Measurements from ENCODE around the gene CD300LG. TPM values are rescaled to one million over a fixed set of nuclear protein-coding genes. Genes with fewer than 3 reads are reported as not detected.
"Not testable (repeated sequence)": the region's sequence is repeated elsewhere in the genome, so short reads cannot be mapped to it uniquely, and the experiment has no call there.

The CD300LG gene
- total RNA-seq, 1 donor from 2014 or later = 0.34 TPM

GRCh38 chr17:43855061-43855460, 8.1 kb downstream of the CD300LG start:
- no peak for DNase-seq

DNA sequence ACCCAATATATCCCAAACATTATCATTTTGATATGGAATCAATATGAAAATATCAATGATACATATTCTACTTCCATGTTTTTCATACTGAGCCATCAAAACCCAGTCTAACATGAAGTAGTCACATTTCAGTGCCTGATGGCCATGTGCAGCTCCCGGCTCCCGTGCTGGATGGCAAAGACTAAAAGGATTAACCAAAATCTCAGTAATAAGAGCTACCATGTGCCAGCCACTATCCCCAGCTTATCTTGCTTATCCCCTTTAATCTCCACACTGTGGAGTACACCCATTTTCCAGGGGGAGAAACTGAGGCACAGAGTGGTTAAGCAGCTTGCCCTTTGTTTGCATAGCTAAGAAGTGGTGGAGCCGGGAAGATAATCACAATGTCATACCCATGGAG, 9.2 kb downstream of the CD300LG start:
- no peak for DNase-seq

DNA sequence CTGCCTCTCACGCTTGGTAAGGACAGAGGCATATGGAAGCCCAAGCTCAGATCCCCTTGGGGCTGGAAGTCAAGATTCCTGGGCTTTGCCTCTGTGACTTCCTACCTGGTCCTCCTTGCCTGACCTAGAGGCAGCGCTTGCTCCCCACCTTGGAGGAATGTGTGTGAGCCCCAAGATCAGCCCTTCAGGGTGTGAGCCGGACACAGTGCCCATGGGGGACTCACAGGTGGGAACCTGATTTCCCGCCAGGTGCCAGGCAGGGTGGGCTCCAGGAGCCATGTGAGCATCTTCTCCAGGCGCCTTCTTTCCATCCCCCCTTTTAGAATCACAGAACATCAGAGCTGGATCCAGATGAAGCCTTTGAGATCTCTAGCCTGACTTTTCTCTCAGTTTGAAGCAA, 10.2 kb downstream of the CD300LG start:
- no peak for DNase-seq

GRCh38 chr17:43857957-43858600, 11.1 kb downstream of the CD300LG start:
- DNase-seq = peak; percentile 32

GRCh38 chr17:43860077-43860725, 13.2 kb downstream of the CD300LG start:
- no peak for DNase-seq

- DNase-seq = peak; percentile 36
Measured at GRCh38 chr17:43860927-43861622, 14.1 kb downstream of the CD300LG start.

- DNase-seq = no peak
Measured at GRCh38 chr17:43861960-43862359, 15.0 kb downstream of the CD300LG start.

DNA sequence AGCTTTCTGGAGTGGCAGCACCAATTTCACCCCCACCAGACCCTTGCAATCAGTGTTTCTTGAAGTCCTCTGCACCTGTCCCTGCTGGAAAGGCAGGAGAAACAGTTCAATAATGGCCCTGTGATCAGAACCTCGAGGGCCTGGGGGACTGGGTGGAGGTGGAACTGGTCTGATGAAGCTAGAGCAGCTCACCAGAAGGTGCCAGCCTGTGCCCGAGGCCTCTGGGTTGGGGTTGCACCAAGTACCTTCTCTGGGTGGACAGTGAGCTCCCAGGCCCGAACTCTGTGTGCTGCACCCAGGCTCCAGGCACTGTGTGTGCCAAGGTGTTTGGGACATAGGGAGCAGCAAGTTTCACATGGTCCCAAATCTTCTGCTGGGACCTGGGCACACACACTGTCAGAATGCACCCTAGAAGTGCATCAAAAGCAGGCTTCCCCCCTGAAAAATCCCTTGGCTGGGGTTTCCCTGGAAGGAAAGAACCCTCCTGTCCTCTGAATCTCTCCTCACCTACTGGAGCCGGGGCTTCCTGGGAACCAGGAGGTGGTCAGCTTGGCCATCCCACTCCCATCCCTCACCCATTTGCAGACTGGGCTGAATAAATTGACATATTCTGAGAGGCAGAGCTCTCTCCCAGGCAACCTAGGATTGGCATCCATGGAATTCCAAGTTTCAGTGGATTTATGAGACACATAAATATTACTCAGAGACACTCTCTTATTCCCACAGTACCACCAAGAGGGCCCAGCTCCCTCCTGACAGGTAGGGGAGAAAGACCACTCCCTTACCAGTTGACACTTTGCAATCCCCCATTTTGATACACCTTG, 17.4 kb downstream of the CD300LG start:
- DNase-seq = no peak

- DNase-seq = no peak
Measured at GRCh38 chr17:43868226-43868994, 21.4 kb downstream of the CD300LG start.

GRCh38 chr17:43869031-43869430, 22.1 kb downstream of the CD300LG start:
- not testable (repeated sequence) for DNase-seq

DNA sequence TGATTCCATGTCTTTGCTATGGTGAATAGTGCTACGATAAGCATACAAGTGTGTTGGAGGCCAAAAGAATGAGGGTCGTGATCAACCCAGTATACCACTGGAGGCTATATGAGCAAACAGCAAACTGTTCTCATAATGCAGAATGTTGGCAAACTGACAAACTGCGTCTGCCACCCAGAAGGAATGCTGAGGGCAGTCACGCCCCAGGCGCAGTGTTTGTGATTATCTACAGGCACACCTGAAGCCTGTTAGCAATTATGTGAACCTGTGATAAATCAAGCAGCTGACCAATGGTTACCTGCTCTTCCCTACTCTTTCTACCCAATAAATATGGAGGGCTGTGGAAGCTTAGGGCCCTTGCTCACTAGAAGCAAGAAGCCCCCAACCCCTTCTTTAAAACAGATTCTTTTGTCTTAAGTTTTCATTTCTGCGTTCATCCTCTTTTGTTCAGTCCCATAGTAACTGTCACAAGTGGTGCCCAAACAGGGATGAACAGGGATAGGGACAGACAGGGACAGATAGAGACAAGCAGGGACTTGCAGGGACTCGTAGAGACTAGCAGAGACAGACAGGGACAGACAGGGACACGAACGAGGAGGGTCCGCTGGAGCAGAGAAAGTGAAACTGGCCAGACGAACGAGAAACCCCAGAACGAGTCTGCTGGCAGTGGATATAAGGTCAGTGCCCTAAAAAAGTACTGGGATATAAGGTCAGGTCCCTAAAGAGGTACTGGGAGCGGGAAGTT, 25.1 kb downstream of the CD300LG start:
- no peak for DNase-seq

DNA sequence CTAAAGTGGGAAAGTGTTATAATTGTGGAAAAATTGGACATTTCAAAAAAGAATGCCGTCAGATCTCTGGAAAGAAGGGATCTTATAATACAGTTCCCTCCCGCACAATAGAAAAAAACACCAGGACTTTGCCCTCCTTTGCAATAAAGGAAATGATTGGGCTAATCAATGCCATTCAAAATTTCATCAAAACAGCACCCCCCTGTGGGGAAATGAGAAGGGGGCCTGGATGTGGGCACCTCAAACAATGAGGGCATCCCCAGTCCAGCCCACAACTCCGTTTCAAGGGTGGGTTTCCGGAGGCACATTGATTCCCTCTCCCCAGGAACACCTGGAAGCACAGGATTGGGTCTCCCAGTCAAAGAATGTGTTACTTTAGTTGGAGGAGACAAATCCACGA, 26.1 kb downstream of the CD300LG start:
- DNase-seq = no peak

DNA sequence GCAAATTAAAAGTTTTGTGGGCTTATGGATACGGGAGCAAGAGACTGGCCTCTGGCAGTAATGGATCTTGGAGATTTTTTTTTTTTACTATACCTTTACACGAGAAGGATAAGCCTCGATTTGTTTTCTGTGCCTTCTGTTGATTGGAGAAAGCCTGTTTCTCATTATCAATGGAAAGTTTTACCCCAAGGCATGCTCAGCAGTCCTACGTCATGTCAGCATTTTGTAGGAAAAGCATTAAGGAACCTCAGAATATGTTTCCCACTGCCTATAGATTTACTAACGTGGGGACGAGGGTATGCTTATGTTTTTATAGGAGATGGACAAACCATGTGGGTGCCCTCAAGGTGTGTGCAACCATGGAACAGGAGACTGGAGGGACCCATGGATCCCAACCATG, 26.8 kb downstream of the CD300LG start:
- DNase-seq = no peak

GRCh38 chr17:43874293-43874692, 27.3 kb downstream of the CD300LG start:
- no peak for DNase-seq

GRCh38 chr17:43875476-43876147, 28.6 kb downstream of the CD300LG start:
- DNase-seq = no peak

DNA sequence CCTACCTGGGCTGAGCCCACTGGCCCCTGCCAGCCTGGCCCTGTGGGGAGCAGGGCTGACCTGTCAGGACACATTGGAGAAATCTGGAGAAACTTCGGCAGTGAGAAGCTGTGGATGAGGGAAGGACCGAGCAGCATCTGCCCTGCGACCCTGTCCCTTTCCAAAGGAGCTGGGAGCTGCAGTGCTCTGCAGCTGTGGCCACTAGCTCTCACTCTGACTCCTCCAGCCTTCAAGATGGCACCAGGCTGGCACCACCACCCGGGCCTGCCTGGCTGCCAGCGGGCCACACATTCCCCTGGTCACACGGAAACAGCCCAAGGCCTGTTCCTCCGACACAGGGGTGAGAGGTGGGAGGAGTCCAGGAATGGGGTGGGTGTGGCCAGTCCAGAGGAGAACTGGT, 30.1 kb downstream of the CD300LG start:
- DNase-seq = no peak

DNA sequence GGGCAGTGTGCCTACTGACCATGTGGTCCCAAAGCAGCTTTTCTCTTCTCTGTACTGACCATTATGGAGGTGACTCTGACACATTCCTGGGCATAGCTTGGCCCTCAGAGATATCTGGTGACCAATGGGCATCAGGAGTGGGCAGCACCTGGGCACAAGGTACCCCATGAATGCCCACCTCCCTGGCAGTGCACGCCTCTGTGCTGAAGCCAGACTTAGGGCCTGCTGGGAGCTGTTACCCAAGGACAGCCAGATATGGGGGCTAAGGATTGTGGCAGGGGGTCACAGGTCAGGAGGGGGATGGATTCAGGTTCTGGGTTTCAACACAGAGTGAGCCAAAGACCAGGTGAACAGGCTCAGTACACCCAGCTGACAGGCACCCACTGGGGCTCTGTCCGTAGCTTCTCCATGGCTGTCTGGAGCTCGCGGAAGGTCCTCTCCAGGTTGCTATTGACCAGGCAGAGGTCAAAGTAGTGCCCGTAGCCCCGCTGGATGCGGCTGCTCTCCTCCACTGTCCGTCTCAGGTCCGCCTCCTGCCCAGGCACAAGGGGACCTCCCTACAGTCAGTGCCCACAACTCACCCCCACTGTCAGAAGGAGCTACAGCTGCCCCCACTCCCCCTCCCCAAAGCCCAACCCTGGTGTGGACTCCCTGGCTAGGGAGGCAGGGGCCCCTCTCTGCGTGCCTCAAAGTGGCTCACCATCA, 30.6 kb downstream of the CD300LG start:
- DNase-seq = no peak

- peak; percentile 81 for DNase-seq
Measured at GRCh38 chr17:43878260-43879175, 31.5 kb downstream of the CD300LG start.
